ENCODE data around the gene WDPCP. TPM values are rescaled to one million over a fixed set of nuclear protein-coding genes. Genes with fewer than 3 reads are reported as not detected.

The WDPCP gene
- total RNA-seq, 4 donors from 2014 or later = 2.6 to 15.5 (median 10.9) TPM

GRCh38 chr2:63432373-63432772 is 155.9 kb downstream of the WDPCP start:
- H3K36me3 ChIP-seq = no peaks in the 10 kb centered on the region
- no peaks in the 10 kb centered on the region for H3K9me3 ChIP-seq
- H3K4me3 ChIP-seq = no peak overlapping the region
- no peak for TF ChIP-seq POLR2A (IDR thresholded peaks at IDR 0.05)
- TF ChIP-seq CTCF (IDR thresholded peaks at IDR 0.05) = no peak
- no peak for TF ChIP-seq EP300 (IDR thresholded peaks at IDR 0.05; ENCODE audit: low read depth)
- TF ChIP-seq POLR2AphosphoS5 (IDR thresholded peaks at IDR 0.05) = no peak
- no peaks in the 10 kb centered on the region for H3K27me3 ChIP-seq
- intact Hi-C loops (cut with DNase I; ENCODE audit: low total_unique reads) = no loop called here
- H3K4me1 ChIP-seq = no peaks in the 10 kb centered on the region
- no peak overlapping the region for H3K27ac ChIP-seq
- DNase-seq = no peak
- in situ Hi-C loops (cut with MboI; ENCODE audit: low pct_ligation_motif_present in 1 of 4, low pct_unique_long_range_greater_than_20kb in 1 of 4, low sequenced_read_pairs in 3 of 4) = no loop called here

DNA sequence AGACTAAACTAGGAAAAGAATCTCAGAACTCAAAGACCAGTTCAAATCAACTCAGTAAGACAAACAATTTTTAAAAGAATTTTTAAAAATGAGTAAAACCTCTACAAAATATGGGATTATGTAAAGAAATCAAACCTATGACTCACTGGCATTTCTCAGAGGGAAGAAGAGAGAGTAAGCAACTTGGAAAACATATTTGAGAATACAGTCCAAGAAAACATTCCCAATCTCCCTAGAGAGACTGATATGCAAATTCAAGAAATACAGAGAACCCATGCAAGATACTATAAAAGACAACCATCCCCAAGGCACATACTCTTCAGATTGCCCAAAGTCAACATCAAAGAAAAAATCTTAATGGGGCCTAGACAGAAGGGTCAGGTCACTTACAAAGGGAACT is 162.7 kb downstream of the WDPCP start:
- no peak for DNase-seq
- no peak overlapping the region for H3K27ac ChIP-seq
- H3K9me3 ChIP-seq = no peaks in the 10 kb centered on the region
- intact Hi-C loops (cut with DNase I; ENCODE audit: low total_unique reads) = no loop called here
- in situ Hi-C loops (cut with MboI; ENCODE audit: low pct_ligation_motif_present in 1 of 4, low pct_unique_long_range_greater_than_20kb in 1 of 4, low sequenced_read_pairs in 3 of 4) = no loop called here
- no peak overlapping the region for H3K4me3 ChIP-seq
- H3K36me3 ChIP-seq = no peaks in the 10 kb centered on the region
- no peaks in the 10 kb centered on the region for H3K4me1 ChIP-seq
- no peaks in the 10 kb centered on the region for H3K27me3 ChIP-seq
- TF ChIP-seq EP300 (IDR thresholded peaks at IDR 0.05; ENCODE audit: low read depth) (no peak), POLR2A (IDR thresholded peaks at IDR 0.05) (no peak), POLR2AphosphoS5 (IDR thresholded peaks at IDR 0.05) (no peak), CTCF (IDR thresholded peaks at IDR 0.05) (no peak)

- no peak overlapping the region for H3K27ac ChIP-seq
- no peak overlapping the region for H3K4me3 ChIP-seq
- in situ Hi-C loops (cut with MboI; ENCODE audit: low pct_ligation_motif_present in 1 of 4, low pct_unique_long_range_greater_than_20kb in 1 of 4, low sequenced_read_pairs in 3 of 4) (no loop called here), intact Hi-C loops (cut with DNase I; ENCODE audit: low total_unique reads) (no loop called here)
- H3K36me3 ChIP-seq = no peaks in the 10 kb centered on the region
- no peaks in the 10 kb centered on the region for H3K9me3 ChIP-seq
- TF ChIP-seq EP300 (IDR thresholded peaks at IDR 0.05; ENCODE audit: low read depth) (no peak), CTCF (IDR thresholded peaks at IDR 0.05) (no peak), POLR2A (IDR thresholded peaks at IDR 0.05) (no peak), POLR2AphosphoS5 (IDR thresholded peaks at IDR 0.05) (no peak)
- H3K27me3 ChIP-seq = no peaks in the 10 kb centered on the region
- no peaks in the 10 kb centered on the region for H3K4me1 ChIP-seq
- DNase-seq = no peak
- 75 to 100% methylated on average over 1 to 4 of the region's 4 CpGs for WGBS, 2 donors (ENCODE audit: low coverage in 1 of 2)
These were observed 163.2 kb downstream of the WDPCP start for GRCh38 chr2:63425079-63425416.

DNA sequence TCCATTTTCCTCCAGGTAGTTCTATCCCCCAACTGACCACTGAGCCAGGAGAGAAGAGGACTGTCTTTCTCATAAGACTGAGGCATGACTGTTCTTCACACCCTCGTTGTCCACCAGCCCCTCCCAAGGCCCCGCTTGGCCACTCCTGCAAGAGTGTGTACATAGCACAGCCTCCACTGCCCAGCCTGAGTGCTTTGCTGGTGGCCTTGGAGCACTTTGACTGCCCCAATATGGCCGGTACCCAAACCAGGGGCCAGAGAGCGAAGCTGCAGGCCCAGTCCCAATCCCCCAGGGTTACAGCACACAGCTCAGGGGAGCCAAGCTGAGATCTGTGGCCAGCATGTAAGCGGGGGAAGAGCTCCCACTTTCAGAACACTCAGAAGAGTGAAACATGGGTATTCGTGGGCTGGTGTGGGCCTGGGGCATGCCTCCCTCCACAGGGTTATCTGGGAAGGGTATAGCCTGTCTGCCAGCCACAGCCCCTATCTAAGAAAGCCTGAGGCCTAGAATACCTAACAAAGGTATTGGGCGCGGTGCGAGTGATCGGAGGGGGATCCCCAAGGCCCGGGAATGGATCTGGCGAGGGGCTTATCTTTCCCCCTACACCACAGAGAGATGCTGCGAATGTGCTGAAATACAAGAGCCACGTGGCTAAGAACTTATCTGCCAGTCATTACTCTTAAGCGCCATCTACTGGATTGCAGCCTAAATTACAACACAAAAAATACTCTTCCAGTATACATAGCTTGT is 163.8 kb downstream of the WDPCP start:
- Histone ChIP-seq H3K27ac (no peak overlapping the region), H3K4me3 (no peak overlapping the region), H3K9me3 (no peaks in the 10 kb centered on the region), H3K36me3 (no peaks in the 10 kb centered on the region), H3K4me1 (no peaks in the 10 kb centered on the region), H3K27me3 (no peaks in the 10 kb centered on the region)
- DNase-seq = no peak
- intact Hi-C loops (cut with DNase I; ENCODE audit: low total_unique reads) = no loop called here
- 28 to 76% methylated on average over 3 to 15 of the region's 15 CpGs for WGBS, 2 donors (ENCODE audit: low coverage in 1 of 2)
- TF ChIP-seq CTCF (IDR thresholded peaks at IDR 0.05) (peak in 3 of 5 experiments; percentile 30 to 47 (median 35)), POLR2A (IDR thresholded peaks at IDR 0.05) (no peak), POLR2AphosphoS5 (IDR thresholded peaks at IDR 0.05) (no peak)
- in situ Hi-C loops (cut with MboI; ENCODE audit: low pct_ligation_motif_present in 1 of 4, low pct_unique_long_range_greater_than_20kb in 1 of 4, low sequenced_read_pairs in 3 of 4) = no loop called here
